Stimulated activated CD8-positive, alpha-beta memory T cell treated with anti-CD3 and anti-CD28 coated beads, Interleukin-7, amount 100 ng/mL, for 1 hour (primary cell): ENCODE measurements around the gene USPL1.

Experiments
- DNase-seq, 2 donors: peaks; one replicate each; pipeline ENCODE4 v3.0.0-alpha.2; 2020; ENCODE audit warnings: low read depth in 2 of 2

USPL1 gene

DNA sequence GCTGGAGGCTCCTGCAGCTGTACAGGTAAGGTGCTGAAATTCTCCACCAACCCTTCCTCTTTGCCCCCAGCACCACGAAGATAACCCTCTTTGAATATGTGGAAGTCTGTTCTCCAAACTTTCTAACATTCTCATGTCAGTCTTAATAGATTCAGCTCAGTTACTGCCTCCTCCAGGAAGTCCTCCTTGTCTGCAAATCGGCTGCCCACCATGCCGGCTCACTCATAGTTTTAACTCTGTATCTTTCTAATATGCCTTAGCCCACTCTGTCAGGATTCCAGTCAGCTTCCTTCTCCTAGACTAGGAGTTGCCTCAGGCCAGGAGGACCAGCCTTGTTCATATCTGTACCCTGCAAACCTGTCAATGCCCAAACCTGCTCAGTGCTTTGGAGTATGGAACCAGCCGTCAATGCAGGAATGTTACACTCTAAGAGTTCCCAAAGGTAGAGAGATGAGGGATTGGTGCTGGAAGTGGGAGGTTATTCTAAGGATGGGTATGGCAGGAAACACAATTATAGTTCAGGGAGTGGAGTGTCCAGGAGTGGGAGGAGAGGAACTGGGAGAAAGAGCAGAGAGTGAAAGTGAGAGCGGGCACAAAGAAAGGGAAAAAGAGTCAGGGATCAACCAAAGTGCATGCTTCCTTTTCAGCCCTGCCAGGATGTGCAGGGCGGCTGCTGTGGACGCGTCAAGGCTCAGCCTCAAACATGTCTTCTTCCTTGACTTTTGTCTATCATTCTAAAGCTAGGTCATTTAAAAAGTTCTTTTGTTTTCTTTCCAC lies 79.6 kb downstream of the USPL1 start:
- no peak for DNase-seq

GRCh38 chr13:30697996-30698401 lies 80.3 kb downstream of the USPL1 start:
- no peak for DNase-seq

DNA sequence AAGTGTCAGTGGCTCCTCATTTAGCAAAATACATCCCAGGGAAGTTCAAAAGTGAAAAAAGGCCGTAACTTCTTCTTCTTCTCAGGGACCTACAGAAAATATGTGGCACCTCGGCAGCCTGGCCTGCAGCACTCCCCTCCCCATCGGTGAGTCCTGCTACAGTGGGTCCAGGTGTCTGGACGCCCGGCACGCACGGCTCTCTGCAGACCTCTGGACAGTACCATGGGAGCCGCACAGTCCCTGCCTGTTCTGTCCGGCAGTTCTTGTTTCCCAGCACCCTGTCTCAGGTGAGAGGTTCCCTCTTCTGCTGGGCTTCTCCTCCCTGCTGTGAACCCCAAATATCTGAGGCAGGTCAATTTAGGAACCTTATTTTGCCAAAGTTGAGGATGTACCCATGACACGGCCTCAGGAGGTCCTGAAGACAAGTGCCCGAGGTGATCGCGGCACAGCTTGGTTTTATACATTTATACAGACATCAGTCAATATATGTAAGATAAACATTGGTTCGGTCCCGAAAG lies 80.8 kb downstream of the USPL1 start:
- no peak for DNase-seq

GRCh38 chr13:30700364-30700763 lies 82.6 kb downstream of the USPL1 start:
- DNase-seq: no peak

GRCh38 chr13:30702006-30702405 lies 84.3 kb downstream of the USPL1 start:
- DNase-seq: no peak

GRCh38 chr13:30704596-30704995 lies 86.9 kb downstream of the USPL1 start:
- no peak for DNase-seq

DNA sequence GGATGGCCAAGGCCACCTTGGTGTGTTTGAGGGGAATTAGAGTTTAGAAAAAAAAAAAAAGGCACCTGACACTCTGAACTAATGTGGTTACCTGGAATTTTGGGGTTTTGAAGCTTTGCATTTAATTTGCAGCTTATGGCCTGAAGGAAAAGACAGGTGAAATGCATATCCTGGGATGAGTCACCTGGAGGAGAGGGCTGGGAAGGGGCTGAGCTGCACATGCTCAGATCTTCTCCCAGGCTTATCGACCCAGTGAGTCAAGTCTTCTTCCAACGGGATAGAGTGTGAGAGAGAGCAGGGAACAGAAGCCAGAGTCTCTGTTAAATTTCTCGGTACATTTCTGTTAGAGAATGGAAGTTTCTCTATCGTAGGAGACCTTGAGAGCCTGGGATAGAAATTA lies 88.0 kb downstream of the USPL1 start:
- DNase-seq: no peak

- no peak for DNase-seq
Measured at GRCh38 chr13:30708541-30708940, 90.8 kb downstream of the USPL1 start.
